ENCODE measurements around the gene SV2C.

SV2C gene

GRCh38 chr5:76342474-76342873 lies 259.3 kb downstream of the SV2C start:
- Histone ChIP-seq H3F3A (ENCODE audit: insufficient read depth, low read length) (no peaks in the 10 kb centered on the region), H3K4me1 (ENCODE audit: low read length) (peaks cover 8% of the 10 kb centered on the region), H4K20me1 (ENCODE audit: insufficient read depth, low read length) (no peaks in the 10 kb centered on the region), H3K4me2 (ENCODE audit: low read depth, low read length) (no peak overlapping the region), H2AFZ (ENCODE audit: low read length) (no peak overlapping the region), H3K27me3 (replicated peaks; ENCODE audit: insufficient read depth, low read length) (no peaks in the 10 kb centered on the region), H3K9me2 (replicated peaks; ENCODE audit: insufficient read depth, low read length) (no peaks in the 10 kb centered on the region), H3K9ac (ENCODE audit: low read length) (no peak overlapping the region), H3K4me3 (ENCODE audit: low read length) (no peak overlapping the region), H3K9me3 (replicated peaks; ENCODE audit: insufficient read depth, low read length) (no peaks in the 10 kb centered on the region), H3K79me2 (ENCODE audit: low read length) (no peaks in the 10 kb centered on the region), H3K36me3 (replicated peaks; ENCODE audit: insufficient read depth, low read length) (no peaks in the 10 kb centered on the region), H3K27ac (ENCODE audit: low read length) (no peak overlapping the region)
- no peak for TF ChIP-seq EZH2 (optimal IDR thresholded peaks at IDR 0.05; ENCODE audit: low read depth, low read length)
- TF ChIP-seq EZH2phosphoT487 (IDR thresholded peaks at IDR 0.05; ENCODE audit: low read length): no peak
- no peak for TF ChIP-seq CTCF (IDR thresholded peaks at IDR 0.05; ENCODE audit: low read length)
- no peak for DNase-seq

DNA sequence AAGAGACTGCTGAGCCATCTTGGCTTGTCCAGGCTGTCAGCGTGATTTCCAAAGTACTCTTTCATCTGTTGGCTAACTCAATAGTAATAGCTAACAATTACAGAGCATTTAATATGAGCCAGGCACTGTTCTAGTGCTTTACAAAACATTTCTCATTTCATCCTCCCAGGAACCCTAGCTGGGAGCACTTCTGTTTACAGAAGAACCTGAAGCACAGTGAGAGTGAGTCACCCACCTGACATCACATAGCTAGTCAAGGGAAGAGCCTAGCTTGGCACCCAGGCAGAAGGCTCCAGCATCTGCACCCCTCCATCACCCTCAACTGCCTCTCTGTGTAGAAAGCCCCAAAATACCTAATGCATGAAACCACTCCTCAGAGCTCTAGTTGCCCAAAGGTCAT lies 262.4 kb downstream of the SV2C start:
- H3K9me2 ChIP-seq (replicated peaks; ENCODE audit: insufficient read depth, low read length): no peaks in the 10 kb centered on the region
- H3K36me3 ChIP-seq (replicated peaks; ENCODE audit: insufficient read depth, low read length): no peaks in the 10 kb centered on the region
- H3F3A ChIP-seq (ENCODE audit: insufficient read depth, low read length): no peaks in the 10 kb centered on the region
- H3K27ac ChIP-seq (ENCODE audit: low read length): no peak overlapping the region
- TF ChIP-seq EZH2 (optimal IDR thresholded peaks at IDR 0.05; ENCODE audit: low read depth, low read length) (no peak), CTCF (IDR thresholded peaks at IDR 0.05; ENCODE audit: low read length) (no peak), EZH2phosphoT487 (IDR thresholded peaks at IDR 0.05; ENCODE audit: low read length) (no peak)
- H3K79me2 ChIP-seq (ENCODE audit: low read length): no peaks in the 10 kb centered on the region
- H2AFZ ChIP-seq (ENCODE audit: low read length): no peak overlapping the region
- no peaks in the 10 kb centered on the region for H3K27me3 ChIP-seq (replicated peaks; ENCODE audit: insufficient read depth, low read length)
- DNase-seq: no peak
- no peaks in the 10 kb centered on the region for H3K4me1 ChIP-seq (ENCODE audit: low read length)
- no peaks in the 10 kb centered on the region for H3K9me3 ChIP-seq (replicated peaks; ENCODE audit: insufficient read depth, low read length)
- H3K4me3 ChIP-seq (ENCODE audit: low read length): no peak overlapping the region
- no peak overlapping the region for H3K9ac ChIP-seq (ENCODE audit: low read length)
- no peaks in the 10 kb centered on the region for H4K20me1 ChIP-seq (ENCODE audit: insufficient read depth, low read length)
- no peak overlapping the region for H3K4me2 ChIP-seq (ENCODE audit: low read depth, low read length)

- Histone ChIP-seq H3K9ac (ENCODE audit: low read length) (no peak overlapping the region), H3K9me2 (replicated peaks; ENCODE audit: insufficient read depth, low read length) (no peaks in the 10 kb centered on the region), H4K20me1 (ENCODE audit: insufficient read depth, low read length) (no peaks in the 10 kb centered on the region), H2AFZ (ENCODE audit: low read length) (no peak overlapping the region), H3K4me1 (ENCODE audit: low read length) (no peaks in the 10 kb centered on the region), H3K4me2 (ENCODE audit: low read depth, low read length) (no peak overlapping the region), H3K27me3 (replicated peaks; ENCODE audit: insufficient read depth, low read length) (no peaks in the 10 kb centered on the region), H3K9me3 (replicated peaks; ENCODE audit: insufficient read depth, low read length) (no peaks in the 10 kb centered on the region), H3K27ac (ENCODE audit: low read length) (no peak overlapping the region), H3F3A (ENCODE audit: insufficient read depth, low read length) (no peaks in the 10 kb centered on the region), H3K79me2 (ENCODE audit: low read length) (no peaks in the 10 kb centered on the region), H3K36me3 (replicated peaks; ENCODE audit: insufficient read depth, low read length) (no peaks in the 10 kb centered on the region), H3K4me3 (ENCODE audit: low read length) (no peak overlapping the region)
- no peak for DNase-seq
- TF ChIP-seq EZH2phosphoT487 (IDR thresholded peaks at IDR 0.05; ENCODE audit: low read length) (no peak), CTCF (IDR thresholded peaks at IDR 0.05; ENCODE audit: low read length) (no peak), EZH2 (optimal IDR thresholded peaks at IDR 0.05; ENCODE audit: low read depth, low read length) (no peak)
Observed at GRCh38 chr5:76351176-76351575, 268.0 kb downstream of the SV2C start.
